B cell (primary cell): ENCODE measurements around the gene FAM168B. TPM values are rescaled to one million over a fixed set of nuclear protein-coding genes. Genes with fewer than 3 reads are reported as not detected.

ENCODE experiments used
- ATAC-seq: fragments of 200-7000 bp; cut with Tn5 transposase; one replicate; pipeline ENCODE4 v1.10.0; 2021; ENCODE audit warnings: low read depth, mild to moderate bottlenecking, moderate number of reproducible peaks, moderate library complexity
- CTCF ChIA-PET: fragments of 350-600 bp; sonication (Branson Sonifier 250); formaldehyde crosslinking; loops from one replicate; lab custom pipeline; 2021; ENCODE audit warnings: antibody characterized with exemption, inconsistent platforms; lab: Charles Lee
- POLR2A ChIA-PET: fragments of 350-600 bp; sonication (Branson Sonifier 250); formaldehyde crosslinking; loops from one replicate; lab custom pipeline; 2021; ENCODE audit warnings: antibody characterized with exemption; lab: Charles Lee
- DNase-seq: peaks from one replicate; pipeline ENCODE4 v3.0.0; 2013
- H2AFZ ChIP-seq: 2 replicates; pipeline ENCODE4 v1.6.1; 2012; ENCODE audit warnings: mild to moderate bottlenecking, low read depth, low read length; ENCODE audit not compliant: insufficient read depth, poor library complexity, severe bottlenecking
- H3K27ac ChIP-seq, 2 donors: 1 replicate in 1 of 2; 2 replicates in 1 of 2; pipeline ENCODE4 v1.5.1; 2012 to 2013; ENCODE audit warnings: low read length in 2 of 2, mild to moderate bottlenecking in 2 of 2, moderate library complexity in 1 of 2
- H3K27me3 ChIP-seq, 4 experiments: fragments of 200-600 bp in 1 of 4; sonication (generic) in 1 of 4; replicated peaks in 1 of 4; 1 replicate in 2 of 4; 2 replicates in 2 of 4; pipeline versions ENCODE4 v1.6.1 to v1.7.0; 2013 to 2016; ENCODE audit warnings: low read length in 3 of 4, mild to moderate bottlenecking in 2 of 4, mixed read lengths in 1 of 4, moderate library complexity in 1 of 4; ENCODE audit not compliant: insufficient read depth in 4 of 4, control insufficient read depth in 3 of 4; ENCODE audit errors: control extremely low read depth in 1 of 4
- H3K36me3 ChIP-seq, 2 experiments: replicated peaks in 1 of 2; 1 replicate in 1 of 2; 2 replicates in 1 of 2; pipeline versions ENCODE4 v1.6.1 to v1.7.1; 2013; ENCODE audit warnings: low read length in 1 of 2; ENCODE audit not compliant: insufficient read depth in 2 of 2, control insufficient read depth in 1 of 2; ENCODE audit errors: control extremely low read depth in 1 of 2, extremely low read depth in 1 of 2
- H3K4me1 ChIP-seq, 2 donors: fragments of 200-600 bp in 1 of 2; sonication (generic) in 1 of 2; 1 replicate in 1 of 2; 2 replicates in 1 of 2; pipeline versions ENCODE4 v1.5.1 to v1.6.1; 2013 to 2017; ENCODE audit warnings: low read length in 2 of 2; ENCODE audit not compliant: control insufficient read depth in 2 of 2, insufficient read depth in 2 of 2
- H3K4me2 ChIP-seq: replicated peaks from 2 replicates; pipeline ENCODE3; 2012; ENCODE audit warnings: mild to moderate bottlenecking, low read depth, low read length; ENCODE audit not compliant: poor library complexity, severe bottlenecking
- H3K4me3 ChIP-seq, 5 experiments: fragments of 200-600 bp in 1 of 5; sonication (generic) in 1 of 5; 1 replicate in 3 of 5; 2 replicates in 2 of 5; pipeline versions ENCODE4 v1.5.1 to v1.7.0; 2011 to 2016; ENCODE audit warnings: low read length in 4 of 5, mild to moderate bottlenecking in 4 of 5, low read depth in 2 of 5, control low read depth in 1 of 5, moderate library complexity in 1 of 5; ENCODE audit not compliant: insufficient read depth in 1 of 5; ENCODE audit errors: control extremely low read depth in 1 of 5, extremely low read depth in 1 of 5
- H3K79me2 ChIP-seq: fragments of 200-600 bp; sonication (generic); one replicate; pipeline ENCODE4 v1.6.0; 2016; ENCODE audit warnings: low read length; ENCODE audit not compliant: control insufficient read depth, insufficient read depth
- H3K9ac ChIP-seq: fragments of 200-600 bp; sonication (generic); 2 replicates; pipeline ENCODE4 v1.6.1; 2017; ENCODE audit warnings: mild to moderate bottlenecking, low read length, moderate library complexity
- H3K9me3 ChIP-seq, 3 donors: one replicate each; pipeline versions ENCODE4 v1.6.1 to v1.7.1; 2013; ENCODE audit warnings: low read length in 2 of 3; ENCODE audit not compliant: control insufficient read depth in 2 of 3, insufficient read depth in 1 of 3; ENCODE audit errors: control extremely low read depth in 1 of 3
- H4K20me1 ChIP-seq: 2 replicates; pipeline ENCODE4 v1.6.0; 2012; ENCODE audit warnings: mild to moderate bottlenecking, low read length; ENCODE audit not compliant: insufficient read depth, control insufficient read depth, poor library complexity, severe bottlenecking
- H3K27ac Mint-ChIP-seq: one replicate; pipeline ENCODE4 v1.8.0; 2021; ENCODE audit warnings: mixed read lengths
- H3K27me3 Mint-ChIP-seq: one replicate; pipeline ENCODE4 v1.8.0; 2021; ENCODE audit warnings: mixed read lengths
- H3K4me1 Mint-ChIP-seq: one replicate; pipeline ENCODE4 v1.8.0; 2021; ENCODE audit warnings: mixed read lengths
- H3K4me3 Mint-ChIP-seq: one replicate; pipeline ENCODE4 v1.8.0; 2021; ENCODE audit warnings: mixed read lengths
- H3K9me3 Mint-ChIP-seq: one replicate; pipeline ENCODE4 v1.8.0; 2022; ENCODE audit warnings: mixed read lengths; ENCODE audit not compliant: insufficient read depth
- CTCF ChIP-seq: fragments of 200-600 bp; IDR thresholded peaks from one replicate; pipeline ENCODE4 v1.8.0; 2022; ENCODE audit warnings: antibody characterized with exemption, mild to moderate bottlenecking
- EZH2 ChIP-seq: IDR thresholded peaks from 2 replicates; pipeline ENCODE4 v1.6.1; 2012; ENCODE audit warnings: borderline replicate concordance, low read depth, mild to moderate bottlenecking, moderate library complexity, low read length; ENCODE audit not compliant: insufficient read depth, poor library complexity, severe bottlenecking
- WGBS: methylation state at CpG from one replicate; pipeline ENCODE4 v1.1.5; 2013; ENCODE audit warnings: missing lambda C conversion rate; ENCODE audit not compliant: insufficient coverage; 5-methylcytosine and 5-hydroxymethylcytosine counted together
- intact Hi-C: fragments of 100-400 bp; cut with micrococcal nuclease; formaldehyde crosslinking; loops from one replicate; pipeline ENCODE4 v1.10.0; 2022
- polyA plus RNA-seq: library from polyadenylated mRNA; depleted of rRNA; stranded (reverse); fragments of >200 nt; gene quantifications from 2 replicates; pipeline ENCODE4 v1.2.3, GENCODE V29; 2012
- total RNA-seq, 2 donors: library from RNA; stranded (reverse); fragments of 120-200 nt in 1 of 2; gene quantifications; 1 replicate in 1 of 2; 2 replicates in 1 of 2; pipeline versions ENCODE4 v1.2.3 to v1.2.4, GENCODE V29; 2013 to 2022

Gene FAM168B
- total and polyA plus RNA-seq, 2 donors (not counting 1 experiment from before 2014, with no cell fraction given), result 38.6 to 70.5 TPM

- Histone ChIP-seq H3K4me1 (peaks cover 19 to 20% of the 10 kb centered on the region in 2 donors), H2AFZ (peak overlapping the region; percentile 87), H3K79me2 (peaks cover 61% of the 10 kb centered on the region), H3K36me3 (peaks cover 0 to 8% of the 10 kb centered on the region in 2 experiments), H3K4me2 (peak overlapping the region; percentile 96), H3K9me3 (no peaks in the 10 kb centered on the region), H4K20me1 (peaks cover 36% of the 10 kb centered on the region), H3K27me3 (no peaks in the 10 kb centered on the region), H3K4me3 (peak overlapping the region; percentile 36 to 99 (median 91)), H3K27ac (peak overlapping the region; percentile 80 to 91), H3K9ac (peak overlapping the region; percentile 89)
- ChIA-PET POLR2A (interaction anchor here (5.2 kb wide), 1 partner anchor 12 kb away, joined by 37 read pairs; the partner anchor contains the start of gene FAM168B), CTCF (no interaction called here)
- H3K4me3 Mint-ChIP-seq, result peak overlapping the region; percentile 97
- no peak for TF ChIP-seq CTCF
- TF ChIP-seq EZH2, result no peak
- peak; percentile 9 for ATAC-seq
- peak overlapping the region; percentile 93 for H3K27ac Mint-ChIP-seq
- intact Hi-C loops, result loop anchor here (1.0 to 10.0 kb wide), 3 partner anchors 282 to 761 kb away; partner anchors contain the start of genes IMP4 and MZT2A
- DNase-seq, result peak; percentile 52
- no peaks in the 10 kb centered on the region for H3K9me3 Mint-ChIP-seq
- peaks cover 49% of the 10 kb centered on the region for H3K4me1 Mint-ChIP-seq
- H3K27me3 Mint-ChIP-seq, result no peaks in the 10 kb centered on the region
- WGBS, result 0% methylated on average over 3 of the region's 19 CpGs
Observed at GRCh38 chr2:131105950-131106801, 12.9 kb upstream of the FAM168B start.
